ENCODE results near the gene ITIH3. TPM values are rescaled to one million over a fixed set of nuclear protein-coding genes. Genes with fewer than 3 reads are reported as not detected.
A peak's percentile ranks its signal among the peaks of the same experiment; 100 is the strongest.

Gene ITIH3
- total RNA-seq, 6 experiments from 2014 or later = 742 to 1,822 (median 982) TPM

- WGBS (ENCODE audit: insufficient coverage, low coverage, low lambda C conversion rate, missing lambda C conversion rate) = 100% methylated on average over 2 of the region's 7 CpGs
- peak in 1 of 3 donors; percentile 45 for DNase-seq
- no peak overlapping the region for H3K4me3 ChIP-seq
Measured at GRCh38 chr3:52792413-52792812, 2.2 kb upstream of the ITIH3 start.

GRCh38 chr3:52792961-52793695 is 1.5 kb upstream of the ITIH3 start:
- peaks cover 0 to 57% (median 16%) of the 10 kb centered on the region in 4 donors for H3K36me3 ChIP-seq
- H3K4me1 ChIP-seq = peaks cover 2 to 81% (median 34%) of the 10 kb centered on the region in 4 donors
- TF ChIP-seq, protein P1, sequence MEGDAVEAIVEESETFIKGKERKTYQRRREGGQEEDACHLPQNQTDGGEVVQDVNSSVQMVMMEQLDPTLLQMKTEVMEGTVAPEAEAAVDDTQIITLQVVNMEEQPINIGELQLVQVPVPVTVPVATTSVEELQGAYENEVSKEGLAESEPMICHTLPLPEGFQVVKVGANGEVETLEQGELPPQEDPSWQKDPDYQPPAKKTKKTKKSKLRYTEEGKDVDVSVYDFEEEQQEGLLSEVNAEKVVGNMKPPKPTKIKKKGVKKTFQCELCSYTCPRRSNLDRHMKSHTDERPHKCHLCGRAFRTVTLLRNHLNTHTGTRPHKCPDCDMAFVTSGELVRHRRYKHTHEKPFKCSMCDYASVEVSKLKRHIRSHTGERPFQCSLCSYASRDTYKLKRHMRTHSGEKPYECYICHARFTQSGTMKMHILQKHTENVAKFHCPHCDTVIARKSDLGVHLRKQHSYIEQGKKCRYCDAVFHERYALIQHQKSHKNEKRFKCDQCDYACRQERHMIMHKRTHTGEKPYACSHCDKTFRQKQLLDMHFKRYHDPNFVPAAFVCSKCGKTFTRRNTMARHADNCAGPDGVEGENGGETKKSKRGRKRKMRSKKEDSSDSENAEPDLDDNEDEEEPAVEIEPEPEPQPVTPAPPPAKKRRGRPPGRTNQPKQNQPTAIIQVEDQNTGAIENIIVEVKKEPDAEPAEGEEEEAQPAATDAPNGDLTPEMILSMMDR (IDR thresholded peaks at IDR 0.05) = no peak
- TF ChIP-seq POLR2A (IDR thresholded peaks at IDR 0.05) = no peak
- DNase-seq = no peak
- ATAC-seq = peak; percentile 2 to 23 (median 6)
- intact Hi-C loops (cut with DNase I) = no loop called here
- H3K27ac ChIP-seq = peak overlapping the region; percentile 75 to 90 (median 89)
- H3K9me3 ChIP-seq = no peaks in the 10 kb centered on the region
- H3K27me3 ChIP-seq = no peaks in the 10 kb centered on the region
- 40% methylated on average over 5 of the region's 18 CpGs for WGBS (ENCODE audit: insufficient coverage, low coverage, low lambda C conversion rate, missing lambda C conversion rate)
- H3K4me3 ChIP-seq = no peak overlapping the region

More at GRCh38 chr3:52792413-52792812, 2.2 kb upstream of the ITIH3 start:
- no peaks in the 10 kb centered on the region for H3K27me3 ChIP-seq
- peak overlapping the region in 2 of 3 donors; percentile 51 to 90 for H3K27ac ChIP-seq
- peaks cover 2 to 79% (median 34%) of the 10 kb centered on the region in 4 donors for H3K4me1 ChIP-seq
- no peaks in the 10 kb centered on the region for H3K9me3 ChIP-seq
- intact Hi-C loops (cut with DNase I) = no loop called here
- TF ChIP-seq POLR2A (IDR thresholded peaks at IDR 0.05) = no peak
- TF ChIP-seq, protein P1 (IDR thresholded peaks at IDR 0.05) = peak in 1 of 4 donors; percentile 14
- no peak for ATAC-seq
- H3K36me3 ChIP-seq = peaks cover 0 to 51% (median 14%) of the 10 kb centered on the region in 4 donors

GRCh38 chr3:52793702-52794611 is 639 bp upstream of the ITIH3 start:
- H3K27me3 ChIP-seq = no peaks in the 10 kb centered on the region
- H3K4me3 ChIP-seq = peak overlapping the region; percentile 48 to 75 (median 70)
- DNase-seq (no peak), ATAC-seq (peak; percentile 39 to 60 (median 57))
- peaks cover 0 to 55% (median 16%) of the 10 kb centered on the region in 4 donors for H3K36me3 ChIP-seq
- peaks cover 2 to 81% (median 37%) of the 10 kb centered on the region in 4 donors for H3K4me1 ChIP-seq
- H3K9me3 ChIP-seq = no peaks in the 10 kb centered on the region
- TF ChIP-seq POLR2A (IDR thresholded peaks at IDR 0.05) = no peak
- TF ChIP-seq, protein P1 (IDR thresholded peaks at IDR 0.05) = no peak
- intact Hi-C loops (cut with DNase I) = no loop called here
- H3K27ac ChIP-seq = peak overlapping the region; percentile 75 to 90 (median 89)
- 40% methylated on average over 9 of the region's 9 CpGs for WGBS (ENCODE audit: insufficient coverage, low coverage, low lambda C conversion rate, missing lambda C conversion rate)

DNA sequence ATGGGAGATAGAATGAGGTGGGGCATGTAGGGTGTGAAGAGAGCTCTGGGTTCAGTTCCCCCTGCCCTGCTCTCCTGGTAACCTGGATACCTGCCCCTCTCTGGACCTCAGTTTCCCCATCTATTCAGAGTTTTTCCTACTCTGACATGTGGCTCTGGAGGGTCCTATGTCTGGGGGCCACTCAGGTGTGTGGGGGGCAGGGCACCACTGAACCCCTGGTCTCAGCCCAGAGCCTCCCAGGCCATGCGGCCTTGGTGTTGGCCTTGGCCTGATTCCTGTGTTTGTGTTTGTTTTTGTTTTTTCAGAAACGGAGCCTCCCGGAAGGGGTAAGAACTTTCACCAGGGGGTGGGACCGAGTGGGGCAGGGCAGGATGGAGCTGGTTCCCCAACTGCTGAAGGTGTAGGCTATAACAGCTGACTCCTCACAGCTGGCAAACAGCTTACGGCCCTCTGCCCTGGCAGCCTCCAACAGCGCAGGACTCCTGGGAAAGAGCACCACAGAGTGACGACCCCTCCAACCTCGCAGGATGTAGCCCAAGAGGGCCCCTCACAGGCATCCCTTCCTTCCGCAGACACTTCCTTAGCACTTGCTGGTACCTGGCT is 803 bp downstream of the ITIH3 start:
- Histone ChIP-seq H3K4me3 (peak overlapping the region; percentile 48 to 75 (median 70)), H3K4me1 (peaks cover 2 to 81% (median 40%) of the 10 kb centered on the region in 4 donors), H3K36me3 (peaks cover 0 to 56% (median 24%) of the 10 kb centered on the region in 4 donors), H3K9me3 (no peaks in the 10 kb centered on the region), H3K27ac (peak overlapping the region; percentile 75 to 90 (median 89)), H3K27me3 (no peaks in the 10 kb centered on the region)
- intact Hi-C loops (cut with DNase I) = no loop called here
- ATAC-seq = peak; percentile 29 to 64 (median 58)
- WGBS (ENCODE audit: insufficient coverage, low coverage, low lambda C conversion rate, missing lambda C conversion rate) = 6% methylated on average over 3 of the region's 9 CpGs
- DNase-seq = peak; percentile 66 to 87 (median 85)
- TF ChIP-seq, protein P1 (IDR thresholded peaks at IDR 0.05) = no peak
- peak; percentile 54 for TF ChIP-seq POLR2A (IDR thresholded peaks at IDR 0.05)
